Keratinocyte (primary cell): Measurements from ENCODE around the gene ACMSD. TPM values are rescaled to one million over a fixed set of nuclear protein-coding genes. Genes with fewer than 3 reads are reported as not detected.

ENCODE experiments used
- DNase-seq: peaks from one replicate; pipeline ENCODE4 v3.0.0-alpha.2; 2011; ENCODE audit warnings: low read depth, missing footprints, low spot score
- FAIRE-seq: peaks from 2 replicates; lab custom pipeline; 2011; peaks lifted over from hg19 to GRCh38; lab: Jason Lieb, UNC
- H2AFZ ChIP-seq: 2 replicates; pipeline ENCODE4 v1.6.0; 2012; ENCODE audit warnings: low read length, control low read depth, inconsistent platforms; ENCODE audit not compliant: control insufficient read depth
- H3K27ac ChIP-seq: 2 replicates; pipeline ENCODE4 v1.5.1; 2011; ENCODE audit warnings: low read length; ENCODE audit not compliant: control insufficient read depth, insufficient read depth
- H3K27me3 ChIP-seq: 3 replicates; pipeline ENCODE4 v1.6.0; 2011; ENCODE audit warnings: low read length; ENCODE audit not compliant: control insufficient read depth, insufficient read depth; ENCODE audit errors: extremely low read depth
- H3K36me3 ChIP-seq, 2 experiments: 2 replicates in 1 of 2; 3 replicates in 1 of 2; pipeline ENCODE4 v1.5.1; 2011; ENCODE audit warnings: low read length in 2 of 2, mild to moderate bottlenecking in 1 of 2; ENCODE audit not compliant: control insufficient read depth in 2 of 2, insufficient read depth in 2 of 2; ENCODE audit errors: extremely low read depth in 1 of 2
- H3K4me1 ChIP-seq: 3 replicates; pipeline ENCODE4 v1.5.1; 2011; ENCODE audit warnings: low read length; ENCODE audit not compliant: control insufficient read depth, insufficient read depth; ENCODE audit errors: extremely low read depth
- H3K4me2 ChIP-seq: 3 replicates; pipeline ENCODE4 v1.6.0; 2011; ENCODE audit warnings: low read depth, low read length; ENCODE audit not compliant: control insufficient read depth, insufficient read depth; ENCODE audit errors: extremely low read depth
- H3K4me3 ChIP-seq, 3 experiments: fragments of 200-600 bp in 1 of 3; sonication (generic) in 1 of 3; 2 replicates in 2 of 3; 3 replicates in 1 of 3; pipeline ENCODE4 v1.5.1; 2011 to 2016; ENCODE audit warnings: low read length in 3 of 3, mild to moderate bottlenecking in 3 of 3, control low read depth in 2 of 3, inconsistent platforms in 1 of 3, low read depth in 1 of 3, mixed read lengths in 1 of 3, mixed run types in 1 of 3, moderate library complexity in 1 of 3; ENCODE audit not compliant: control insufficient read depth in 2 of 3, insufficient read depth in 2 of 3; ENCODE audit errors: extremely low read depth in 1 of 3
- H3K79me2 ChIP-seq: 2 replicates; pipeline ENCODE4 v1.6.0; 2012; ENCODE audit warnings: low read length; ENCODE audit not compliant: control insufficient read depth, insufficient read depth
- H3K9ac ChIP-seq: 3 replicates; pipeline ENCODE4 v1.6.0; 2011; ENCODE audit warnings: low read length; ENCODE audit not compliant: control insufficient read depth, insufficient read depth; ENCODE audit errors: extremely low read depth
- H3K9me1 ChIP-seq: 3 replicates; pipeline ENCODE4 v1.6.0; 2011; ENCODE audit warnings: low read length; ENCODE audit not compliant: control insufficient read depth, insufficient read depth; ENCODE audit errors: extremely low read depth
- H3K9me3 ChIP-seq: 2 replicates; pipeline ENCODE4 v1.5.1; 2012; ENCODE audit warnings: low read depth, low read length; ENCODE audit not compliant: control insufficient read depth
- H4K20me1 ChIP-seq: 3 replicates; pipeline ENCODE4 v1.6.0; 2011; ENCODE audit warnings: low read length; ENCODE audit not compliant: control insufficient read depth, insufficient read depth; ENCODE audit errors: extremely low read depth
- CTCF ChIP-seq, 3 experiments: IDR thresholded peaks in 1 of 3; conservative IDR thresholded peaks in 1 of 3; optimal IDR thresholded peaks in 1 of 3; 2 replicates in 2 of 3; 3 replicates in 1 of 3; pipeline versions ENCODE3 to v1.5.1; 2011; ENCODE audit warnings: low read length in 3 of 3, mild to moderate bottlenecking in 3 of 3, moderate library complexity in 2 of 3, control low read depth in 1 of 3, inconsistent platforms in 1 of 3; ENCODE audit not compliant: insufficient read depth in 2 of 3; ENCODE audit errors: extremely low read depth in 1 of 3
- EZH2 ChIP-seq: IDR thresholded peaks from one replicate; pipeline ENCODE4 v1.6.1; 2012; ENCODE audit warnings: inconsistent platforms, mild to moderate bottlenecking, low read length, moderate library complexity
- dilution Hi-C: fragments of 300-500 bp; cut with MboI; formaldehyde crosslinking; loops from one replicate; pipeline ENCODE4 v1.7.0; 2020; ENCODE audit warnings: low sequenced_read_pairs; ENCODE audit not compliant: extremely low pct_ligation_motif_present
- polyA plus RNA-seq, 5 experiments: library from polyadenylated mRNA; depleted of rRNA in 3 of 5; stranded (reverse) in 3 of 5; stranded (forward) in 1 of 5; unstranded in 1 of 5; fragments of >200 nt; gene quantifications; 1 replicate in 1 of 5; 2 replicates in 3 of 5; 3 replicates in 1 of 5; pipeline versions ENCODE4 v1.2.1 to v1.2.3, GENCODE V29; 2011 to 2012; ENCODE audit warnings: missing spikeins in 2 of 5, low read depth in 1 of 5, low replicate concordance in 1 of 5

Gene ACMSD
- polyA plus RNA-seq, 1 donor (not counting 4 experiments of a cell fraction or from before 2014, with no cell fraction given), result not detected

GRCh38 chr2:134944975-134945374 lies 106.6 kb downstream of the ACMSD start:
- H3K9me3 ChIP-seq, result no peaks in the 10 kb centered on the region
- H3K4me3 ChIP-seq, result no peak overlapping the region
- no peaks in the 10 kb centered on the region for H4K20me1 ChIP-seq
- FAIRE-seq (no peak), DNase-seq (no peak)
- no peak overlapping the region for H3K27ac ChIP-seq
- H2AFZ ChIP-seq, result no peak overlapping the region
- H3K4me2 ChIP-seq, result no peak overlapping the region
- no peaks in the 10 kb centered on the region for H3K27me3 ChIP-seq
- H3K9ac ChIP-seq, result no peak overlapping the region
- H3K9me1 ChIP-seq, result no peaks in the 10 kb centered on the region
- H3K4me1 ChIP-seq, result no peaks in the 10 kb centered on the region
- H3K79me2 ChIP-seq, result peaks cover 16% of the 10 kb centered on the region
- TF ChIP-seq EZH2 (no peak), CTCF (optimal IDR thresholded peaks at IDR 0.05 in 1 of 3, IDR thresholded peaks at IDR 0.05 in 1 of 3, conservative IDR thresholded peaks at IDR 0.05 in 1 of 3; ENCODE audit: extremely low read depth in 1 of 3, insufficient read depth in 2 of 3, low read length in 3 of 3) (no peak)
- peaks cover 13% of the 10 kb centered on the region in 2 experiments for H3K36me3 ChIP-seq
- dilution Hi-C loops, result no loop called here

GRCh38 chr2:134946073-134946472 lies 107.7 kb downstream of the ACMSD start:
- dilution Hi-C loops, result no loop called here
- Histone ChIP-seq H3K79me2 (peaks cover 8% of the 10 kb centered on the region), H3K4me2 (no peak overlapping the region), H3K4me3 (no peak overlapping the region), H3K27ac (no peak overlapping the region), H3K36me3 (peaks cover 9 to 10% of the 10 kb centered on the region in 2 experiments), H3K9me1 (no peaks in the 10 kb centered on the region), H2AFZ (no peak overlapping the region), H4K20me1 (no peaks in the 10 kb centered on the region), H3K4me1 (no peaks in the 10 kb centered on the region), H3K9ac (no peak overlapping the region), H3K9me3 (no peaks in the 10 kb centered on the region), H3K27me3 (no peaks in the 10 kb centered on the region)
- TF ChIP-seq CTCF (optimal IDR thresholded peaks at IDR 0.05 in 1 of 3, IDR thresholded peaks at IDR 0.05 in 1 of 3, conservative IDR thresholded peaks at IDR 0.05 in 1 of 3; ENCODE audit: extremely low read depth in 1 of 3, insufficient read depth in 2 of 3, low read length in 3 of 3) (no peak), EZH2 (no peak)
- FAIRE-seq, result no peak
- DNase-seq, result no peak
